Omental fat pad (tissue), 4 donors: ENCODE data around the gene SIL1. TPM values are rescaled to one million over a fixed set of nuclear protein-coding genes. Genes with fewer than 3 reads are reported as not detected.

ENCODE experiments used
- ATAC-seq: fragments of 150-250 bp; one replicate; pipeline ENCODE4 v1.9.1; 2016; ENCODE audit warnings: mild to moderate bottlenecking, moderate library complexity; ENCODE audit not compliant: low FRiP score
- DNase-seq: peaks from one replicate; pipeline ENCODE4 v3.0.0-alpha.2; 2019; ENCODE audit warnings: low spot score
- total RNA-seq, 4 donors: library from RNA; depleted of rRNA; stranded (reverse); fragments of >200 nt; gene quantifications; one replicate each; pipeline ENCODE4 v1.1.0, GENCODE V29; 2016
- TF ChIP-seq, protein P1 (sequence below), 3 donors: fragments of 450-650 bp; IDR thresholded peaks; one replicate each; pipeline ENCODE4 v1.5.1; 2016 to 2017; ENCODE audit warnings: antibody characterized with exemption in 3 of 3, mild to moderate bottlenecking in 3 of 3, moderate library complexity in 2 of 3

The SIL1 gene
- total RNA-seq, 4 donors from 2014 or later = 34.7 to 66.0 (median 38.9) TPM

GRCh38 chr5:139092741-139093343, 105.3 kb downstream of the SIL1 start:
- ATAC-seq (no peak), DNase-seq (no peak)
- TF ChIP-seq, protein P1, sequence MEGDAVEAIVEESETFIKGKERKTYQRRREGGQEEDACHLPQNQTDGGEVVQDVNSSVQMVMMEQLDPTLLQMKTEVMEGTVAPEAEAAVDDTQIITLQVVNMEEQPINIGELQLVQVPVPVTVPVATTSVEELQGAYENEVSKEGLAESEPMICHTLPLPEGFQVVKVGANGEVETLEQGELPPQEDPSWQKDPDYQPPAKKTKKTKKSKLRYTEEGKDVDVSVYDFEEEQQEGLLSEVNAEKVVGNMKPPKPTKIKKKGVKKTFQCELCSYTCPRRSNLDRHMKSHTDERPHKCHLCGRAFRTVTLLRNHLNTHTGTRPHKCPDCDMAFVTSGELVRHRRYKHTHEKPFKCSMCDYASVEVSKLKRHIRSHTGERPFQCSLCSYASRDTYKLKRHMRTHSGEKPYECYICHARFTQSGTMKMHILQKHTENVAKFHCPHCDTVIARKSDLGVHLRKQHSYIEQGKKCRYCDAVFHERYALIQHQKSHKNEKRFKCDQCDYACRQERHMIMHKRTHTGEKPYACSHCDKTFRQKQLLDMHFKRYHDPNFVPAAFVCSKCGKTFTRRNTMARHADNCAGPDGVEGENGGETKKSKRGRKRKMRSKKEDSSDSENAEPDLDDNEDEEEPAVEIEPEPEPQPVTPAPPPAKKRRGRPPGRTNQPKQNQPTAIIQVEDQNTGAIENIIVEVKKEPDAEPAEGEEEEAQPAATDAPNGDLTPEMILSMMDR (IDR thresholded peaks at IDR 0.05) = no peak

GRCh38 chr5:139091439-139092156, 106.6 kb downstream of the SIL1 start:
- TF ChIP-seq, protein P1 (IDR thresholded peaks at IDR 0.05) = no peak
- no peak for ATAC-seq
- no peak for DNase-seq

DNA sequence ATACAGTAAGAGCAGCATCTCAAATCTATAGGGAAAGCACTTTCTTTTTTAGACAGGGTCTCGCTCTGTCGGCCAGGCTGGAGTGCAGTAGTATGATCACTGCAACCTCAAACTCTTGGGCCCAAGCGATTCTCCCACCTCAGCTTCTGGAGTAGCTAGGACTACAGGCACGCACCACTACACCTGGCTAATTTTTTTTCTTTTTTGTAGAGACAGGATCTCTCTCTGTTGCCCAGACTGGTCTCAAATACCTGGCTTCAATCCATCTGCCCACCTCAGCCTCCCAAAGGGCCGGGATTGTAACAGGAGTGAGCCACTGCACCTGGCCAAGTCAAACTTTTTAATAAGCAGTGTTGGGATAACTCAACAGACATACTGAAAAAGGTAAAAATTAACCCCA, 107.6 kb downstream of the SIL1 start:
- TF ChIP-seq, protein P1 (IDR thresholded peaks at IDR 0.05) = no peak
- no peak for DNase-seq

DNA sequence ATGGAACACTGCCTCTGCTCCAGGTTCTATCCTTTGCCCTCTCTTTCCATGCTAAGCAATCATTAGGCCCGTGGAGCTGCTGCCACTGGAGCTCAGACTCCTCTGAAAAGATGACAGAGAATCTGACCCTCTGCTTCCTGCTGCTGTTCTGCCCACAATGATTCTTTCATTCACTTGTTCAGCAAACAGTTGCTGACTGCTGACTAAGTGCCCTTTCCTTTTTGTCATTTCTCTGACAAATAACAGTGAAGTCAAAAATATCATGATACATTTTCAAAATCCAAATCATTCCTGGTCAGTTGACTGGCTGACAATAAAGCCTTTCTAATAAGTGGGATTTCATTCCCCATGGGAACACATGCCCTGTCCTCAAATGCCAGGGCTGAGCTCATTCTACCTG, 110.1 kb downstream of the SIL1 start:
- DNase-seq (no peak), ATAC-seq (no peak)
- TF ChIP-seq, protein P1 (IDR thresholded peaks at IDR 0.05) = no peak

More for the DNA sequence above, 107.6 kb downstream of the SIL1 start:
- no peak for ATAC-seq

GRCh38 chr5:139082813-139083498, 115.2 kb downstream of the SIL1 start:
- TF ChIP-seq, protein P1 (IDR thresholded peaks at IDR 0.05) = no peak
- no peak for ATAC-seq
- no peak for DNase-seq

GRCh38 chr5:139079991-139080610, 118.1 kb downstream of the SIL1 start:
- DNase-seq (no peak), ATAC-seq (no peak)
- TF ChIP-seq, protein P1 (IDR thresholded peaks at IDR 0.05) = no peak
